Islet precursor cell (in vitro differentiated cells): ENCODE measurements around the gene FOXO3.
"Not testable (repeated sequence)": the region's sequence is repeated elsewhere in the genome, so short reads cannot be mapped to it uniquely, and the experiment has no call there.

Experiments
- DNase-seq: peaks from one replicate; pipeline ENCODE4 v3.0.0-alpha.2; 2018

FOXO3 gene

GRCh38 chr6:108560463-108561308 lies at the start of gene FOXO3:
Gene FOXO3 (plus strand): TSS chr6:108560917. CDS start chr6:108561209, 292 bp downstream.
- peak; percentile 97 for DNase-seq

- peak; percentile 61 for DNase-seq
These were observed 41.8 kb upstream of the FOXO3 start for GRCh38 chr6:108518714-108519576.

GRCh38 chr6:108521616-108522107 lies 39.1 kb upstream of the FOXO3 start:
- DNase-seq, result peak; percentile 66

- DNase-seq, result no peak
These were observed 37.0 kb upstream of the FOXO3 start for GRCh38 chr6:108523697-108524096.

- DNase-seq, result no peak
These were observed 36.0 kb upstream of the FOXO3 start for GRCh38 chr6:108524528-108525248.

GRCh38 chr6:108526739-108527174 lies 34.0 kb upstream of the FOXO3 start:
- DNase-seq, result no peak

GRCh38 chr6:108528878-108529277 lies 31.8 kb upstream of the FOXO3 start:
- no peak for DNase-seq

- no peak for DNase-seq
These were observed 29.4 kb upstream of the FOXO3 start for GRCh38 chr6:108531332-108531731.

GRCh38 chr6:108535114-108535742 lies 25.5 kb upstream of the FOXO3 start:
- no peak for DNase-seq

- not testable (repeated sequence) for DNase-seq
These were observed 24.7 kb upstream of the FOXO3 start for GRCh38 chr6:108535920-108536535.

- peak; percentile 83 for DNase-seq
These were observed 18.6 kb upstream of the FOXO3 start for GRCh38 chr6:108541843-108542759.

- no peak for DNase-seq
These were observed 17.4 kb upstream of the FOXO3 start for GRCh38 chr6:108543175-108543940.

- DNase-seq, result peak; percentile 11
These were observed 16.1 kb upstream of the FOXO3 start for GRCh38 chr6:108544606-108545005.

- no peak for DNase-seq
These were observed 14.4 kb upstream of the FOXO3 start for GRCh38 chr6:108546079-108547049.

GRCh38 chr6:108549241-108549640 lies 11.5 kb upstream of the FOXO3 start:
- no peak for DNase-seq

- DNase-seq, result peak; percentile 40
These were observed 11.0 kb upstream of the FOXO3 start for GRCh38 chr6:108549741-108550140.

GRCh38 chr6:108550256-108550655 lies 10.5 kb upstream of the FOXO3 start:
- peak; percentile 47 for DNase-seq

GRCh38 chr6:108555399-108556052 lies 5.2 kb upstream of the FOXO3 start:
- no peak for DNase-seq
